Iris pigment epithelial cell (primary cell): ENCODE results near the gene TBX10.
"Not testable (repeated sequence)": the region's sequence is repeated elsewhere in the genome, so short reads cannot be mapped to it uniquely, and the experiment has no call there.

Experiments used
- DNase-seq: peaks from one replicate; pipeline ENCODE4 v3.0.0-alpha.2; 2011; ENCODE audit warnings: low read depth

The TBX10 gene

DNA sequence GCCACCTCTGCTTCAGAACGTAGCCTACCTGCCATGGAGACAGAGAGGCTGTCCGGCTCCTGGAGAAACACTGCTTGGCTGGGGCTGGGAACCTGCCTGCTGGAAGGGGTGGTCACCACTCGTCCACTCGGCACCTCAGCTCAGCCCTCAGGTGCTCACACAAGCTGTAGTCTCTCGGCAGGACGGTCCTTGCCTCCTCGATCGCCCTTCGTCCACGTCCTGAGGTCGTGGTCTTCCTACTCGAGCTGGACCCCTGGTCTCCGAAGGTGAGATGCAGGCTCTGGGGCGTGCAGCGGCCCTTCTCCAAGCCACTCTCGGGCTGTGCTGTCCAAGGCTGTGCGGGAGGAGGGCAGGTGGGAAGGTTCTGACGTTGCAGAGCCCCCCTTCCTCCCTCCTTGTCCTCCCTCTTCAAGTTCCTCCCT, at the start of gene TBX10:
TBX10 (minus strand) TSS at position 326 of the 422 bp plus-strand sequence; CDS start at position 35, 291 bp downstream.
- DNase-seq, result no peak

DNA sequence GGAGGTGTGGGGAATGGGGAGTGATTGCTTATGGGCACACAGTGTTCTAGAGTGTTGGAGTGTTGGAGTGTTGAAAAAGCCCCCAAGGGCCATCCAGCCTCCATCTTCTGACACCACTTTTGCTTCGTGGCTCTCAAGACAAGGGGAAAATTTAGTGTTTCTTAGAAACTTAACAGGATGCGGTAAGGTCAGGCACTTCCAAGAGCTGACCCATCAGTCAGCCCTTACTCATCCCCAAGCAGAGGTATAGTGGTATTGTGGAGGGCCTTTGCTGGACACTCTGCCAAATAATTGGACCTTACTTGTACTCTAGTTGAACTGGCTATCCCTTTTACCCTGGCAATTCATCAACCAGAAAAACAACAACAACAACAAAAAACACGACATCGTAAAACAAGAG, 49.6 kb upstream of the TBX10 start:
- no peak for DNase-seq

DNA sequence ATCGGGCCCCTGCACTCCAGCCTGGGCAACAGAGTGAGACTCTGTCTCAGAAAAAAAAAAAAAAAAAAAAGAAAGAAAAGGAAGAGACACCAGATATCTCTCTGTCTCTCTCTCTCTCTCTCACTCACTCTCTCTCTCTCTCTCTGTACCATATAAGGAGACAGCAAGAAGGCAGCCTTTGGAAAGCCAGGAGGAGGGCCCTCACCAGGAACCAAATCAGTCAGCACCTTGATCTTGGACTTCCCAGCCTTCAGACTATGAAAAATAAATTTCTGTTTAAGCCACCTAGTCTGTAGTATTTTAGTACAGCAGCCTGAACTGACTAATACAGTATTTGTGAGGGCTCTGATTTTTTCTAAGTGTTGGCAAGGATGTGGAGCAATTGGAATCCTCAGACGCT, 48.4 kb upstream of the TBX10 start:
- DNase-seq, result no peak

DNA sequence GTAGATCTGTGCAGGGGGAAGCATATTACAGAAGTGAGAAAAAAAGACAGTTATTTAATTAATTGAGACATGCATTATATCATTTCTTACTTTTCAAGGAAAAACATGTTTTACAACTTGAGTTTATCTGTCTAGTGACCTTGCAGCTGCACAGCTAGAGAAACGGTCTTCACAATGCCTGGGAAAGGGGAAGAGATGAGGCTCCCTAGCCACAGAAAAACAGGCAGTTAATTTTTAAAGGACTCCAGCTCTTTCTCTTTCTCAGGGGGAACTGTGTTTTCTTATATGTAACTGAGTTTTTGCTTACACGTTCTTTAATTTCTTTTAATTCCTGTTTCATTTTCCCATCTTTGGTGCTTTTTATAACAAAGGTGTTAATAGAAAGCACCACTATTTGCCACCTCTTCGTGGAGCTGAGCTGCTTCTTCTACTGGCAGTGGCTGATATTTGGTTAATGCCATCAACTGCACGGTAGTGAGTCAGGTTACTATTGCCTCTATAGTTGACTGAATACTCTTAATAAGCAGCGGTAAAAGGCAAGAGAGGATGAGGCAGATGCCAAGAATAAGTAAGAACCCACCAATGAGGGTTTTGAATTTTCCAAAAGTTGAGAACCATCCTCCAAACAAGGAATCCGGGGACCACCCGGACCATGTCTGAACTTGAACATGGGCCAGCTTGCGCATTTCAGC, 46.2 kb upstream of the TBX10 start:
- not testable (repeated sequence) for DNase-seq

DNA sequence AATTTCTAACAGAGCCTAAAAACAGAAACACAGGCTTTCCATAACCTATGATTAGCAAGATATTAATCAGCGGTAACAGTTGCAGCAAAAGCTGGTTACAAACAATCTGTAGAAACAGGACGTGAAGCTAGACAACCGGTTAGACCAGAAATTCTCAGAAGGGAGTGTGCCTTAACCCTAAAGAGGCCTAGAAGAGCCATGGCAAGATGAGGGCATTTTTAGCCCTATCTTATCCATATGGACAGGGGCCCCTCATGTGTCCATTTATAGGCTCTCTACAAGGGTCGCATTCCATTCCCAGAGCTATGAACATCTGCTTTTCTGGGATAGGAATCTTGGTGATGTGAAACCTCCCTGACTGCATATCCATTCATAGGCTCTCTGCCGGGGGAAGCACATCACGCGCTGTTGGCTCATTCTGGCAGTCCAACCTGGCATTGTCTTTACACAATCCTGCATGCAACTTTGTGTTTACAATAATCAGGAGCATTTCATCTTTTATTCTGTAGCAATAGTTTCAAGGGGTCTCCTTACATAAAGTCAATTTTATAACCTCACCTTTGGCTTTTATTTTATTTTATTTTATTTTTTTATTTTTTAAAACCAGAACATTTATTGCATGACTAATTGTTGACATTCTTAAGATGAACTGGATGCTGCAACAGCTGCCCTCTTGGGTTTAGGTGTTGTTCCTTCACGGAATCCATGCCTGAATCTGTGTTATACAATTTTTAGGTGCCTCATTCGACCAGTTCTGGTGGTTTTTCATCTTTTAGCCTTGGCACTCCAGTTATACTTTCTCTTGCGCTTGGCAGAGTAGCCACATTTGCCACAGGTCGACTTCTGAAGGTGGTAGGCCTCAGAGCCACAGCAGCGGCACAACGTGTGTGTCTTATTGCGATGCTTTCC, 42.8 kb upstream of the TBX10 start:
- DNase-seq, result not testable (repeated sequence)

GRCh38 chr11:67680696-67681470, 41.3 kb upstream of the TBX10 start:
- no peak for DNase-seq

DNA sequence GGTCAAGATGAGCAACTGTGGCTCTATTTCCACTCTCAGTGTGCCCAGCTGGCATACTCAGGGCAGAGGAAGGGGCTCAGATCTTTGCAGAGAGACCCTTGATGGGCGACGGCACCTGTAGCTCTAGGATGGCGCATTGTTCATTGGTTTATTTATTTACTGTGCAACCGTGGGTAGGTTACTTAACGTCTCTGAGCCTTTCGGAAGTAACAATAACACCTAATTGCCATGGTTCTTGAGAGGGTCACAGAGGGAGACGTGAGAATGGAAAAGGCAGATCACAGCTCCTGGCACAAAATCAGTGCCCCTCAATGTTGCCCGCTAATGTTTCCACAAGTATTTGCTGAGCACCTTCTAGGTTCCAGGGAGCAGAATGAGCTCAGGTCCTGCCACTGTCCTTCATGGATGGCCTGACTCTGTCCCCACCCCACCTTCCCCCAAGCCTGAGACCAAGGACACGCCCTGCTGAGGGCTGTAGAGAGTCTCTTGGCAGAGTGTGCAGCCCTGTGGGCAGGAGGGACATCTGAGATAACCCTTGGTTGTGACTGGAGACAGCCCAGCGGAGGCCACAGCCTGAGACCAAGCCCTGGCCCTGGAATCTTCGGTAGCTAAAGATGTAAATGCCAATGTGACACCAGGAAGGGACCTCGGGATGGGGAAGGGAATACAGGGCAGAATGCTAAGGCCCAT, 35.6 kb upstream of the TBX10 start:
- no peak for DNase-seq

DNA sequence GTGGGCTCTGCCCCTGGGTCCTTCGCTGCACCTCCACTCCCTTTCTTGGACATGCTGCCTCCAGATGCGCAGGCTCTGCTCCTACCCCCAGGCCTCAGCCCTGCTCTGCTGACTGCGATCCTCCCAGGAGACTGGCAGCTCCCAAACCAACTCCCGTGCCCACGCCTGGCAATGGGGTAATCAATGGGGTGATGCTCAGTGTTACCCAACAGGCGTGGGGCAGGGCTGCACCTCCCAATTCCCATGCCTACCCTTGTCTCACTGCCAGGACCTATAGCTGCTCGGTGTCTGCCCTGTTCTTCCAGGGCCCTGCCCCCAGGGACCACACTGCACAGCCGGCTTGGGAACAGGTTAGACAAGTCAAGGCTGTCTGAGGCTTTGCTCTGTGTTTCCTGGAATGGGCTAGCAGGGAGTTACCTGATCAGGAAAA, 34.9 kb upstream of the TBX10 start, which contains the start of gene ALDH3B2:
ALDH3B2 (minus strand) TSS at position 182 of the 430 bp plus-strand sequence. CDS start 7,688 bp downstream, outside the sequence.
- no peak for DNase-seq

- DNase-seq, result no peak
Observed at GRCh38 chr11:67673902-67674301, 34.3 kb upstream of the TBX10 start.

GRCh38 chr11:67673358-67673757, 33.8 kb upstream of the TBX10 start:
- no peak for DNase-seq

DNA sequence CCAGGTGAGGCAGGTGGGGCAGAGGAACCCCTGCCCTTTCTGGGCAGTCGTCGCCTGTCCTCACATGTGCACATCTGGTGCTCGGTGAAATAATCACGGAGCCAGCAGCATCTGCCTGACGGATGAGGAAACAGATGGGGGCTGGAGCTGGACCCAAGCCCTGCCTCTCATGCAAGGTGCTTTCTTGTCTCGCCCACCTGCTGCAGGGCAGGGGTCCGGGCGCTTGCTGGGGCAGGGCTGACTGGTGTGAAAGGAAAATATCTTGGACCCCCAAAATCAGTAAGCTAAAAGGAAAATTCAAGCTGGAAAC, 31.6 kb upstream of the TBX10 start:
- no peak for DNase-seq

DNA sequence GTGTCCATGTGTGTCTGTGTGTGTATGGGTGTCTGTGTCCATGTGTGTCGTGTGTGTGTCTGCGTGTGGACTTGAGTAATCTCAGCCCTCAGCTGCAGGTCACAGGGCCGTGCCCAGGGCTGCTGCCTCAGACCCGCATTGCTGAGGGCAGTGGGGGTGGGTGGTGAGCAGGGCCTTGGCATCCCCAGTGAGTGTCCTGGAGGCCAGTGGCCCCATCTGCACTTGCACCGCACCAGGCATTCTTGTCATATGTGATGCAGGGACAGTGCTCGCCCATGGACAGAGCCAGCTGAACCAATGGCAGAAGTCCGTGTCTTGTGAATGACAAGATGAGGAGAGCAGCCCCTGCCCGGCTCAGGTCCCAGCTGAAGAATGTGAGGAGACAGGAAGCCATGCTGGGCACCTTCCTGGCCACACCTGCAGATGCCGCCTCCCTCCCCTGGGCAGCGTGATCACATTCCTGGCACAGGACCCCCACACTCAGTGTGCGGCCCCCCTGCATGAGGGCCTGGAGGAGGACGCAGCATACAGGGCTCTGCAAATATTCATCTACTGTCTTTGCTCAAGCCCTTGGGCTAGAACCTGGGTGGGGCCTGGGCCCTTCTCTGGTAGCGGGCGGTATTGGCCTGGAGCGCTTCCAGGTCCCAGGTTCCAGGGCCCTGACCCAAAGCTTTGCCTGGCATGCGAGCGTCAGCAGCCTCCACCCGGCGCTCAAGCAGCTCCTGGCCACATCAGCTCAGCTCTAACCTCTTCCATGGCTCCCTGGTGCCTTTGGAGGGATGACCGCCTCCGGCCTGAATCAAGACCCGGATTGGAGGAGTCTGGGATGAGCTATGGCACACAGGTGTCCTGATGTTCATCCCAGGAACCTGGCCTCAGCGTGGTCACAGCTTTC, 31.0 kb upstream of the TBX10 start:
- DNase-seq, result no peak

DNA sequence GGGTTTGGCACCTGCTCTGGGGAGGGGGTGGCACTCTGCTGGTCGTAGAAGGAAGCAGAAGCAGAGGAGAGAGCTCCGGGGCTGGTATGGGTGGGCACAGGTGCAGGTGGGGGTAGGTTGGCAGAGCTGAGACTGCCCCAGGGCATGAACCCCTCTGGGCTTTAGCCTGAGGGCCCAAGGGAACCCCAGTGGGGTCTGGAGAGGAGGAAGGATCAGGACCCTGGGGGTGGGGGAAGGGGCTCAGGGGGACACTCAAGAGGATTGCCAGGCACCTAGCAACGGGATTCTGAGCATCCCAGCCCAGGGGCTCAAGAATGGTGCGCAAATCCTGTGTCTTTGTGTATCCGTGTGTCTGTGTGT, 28.6 kb upstream of the TBX10 start:
- DNase-seq, result no peak

DNA sequence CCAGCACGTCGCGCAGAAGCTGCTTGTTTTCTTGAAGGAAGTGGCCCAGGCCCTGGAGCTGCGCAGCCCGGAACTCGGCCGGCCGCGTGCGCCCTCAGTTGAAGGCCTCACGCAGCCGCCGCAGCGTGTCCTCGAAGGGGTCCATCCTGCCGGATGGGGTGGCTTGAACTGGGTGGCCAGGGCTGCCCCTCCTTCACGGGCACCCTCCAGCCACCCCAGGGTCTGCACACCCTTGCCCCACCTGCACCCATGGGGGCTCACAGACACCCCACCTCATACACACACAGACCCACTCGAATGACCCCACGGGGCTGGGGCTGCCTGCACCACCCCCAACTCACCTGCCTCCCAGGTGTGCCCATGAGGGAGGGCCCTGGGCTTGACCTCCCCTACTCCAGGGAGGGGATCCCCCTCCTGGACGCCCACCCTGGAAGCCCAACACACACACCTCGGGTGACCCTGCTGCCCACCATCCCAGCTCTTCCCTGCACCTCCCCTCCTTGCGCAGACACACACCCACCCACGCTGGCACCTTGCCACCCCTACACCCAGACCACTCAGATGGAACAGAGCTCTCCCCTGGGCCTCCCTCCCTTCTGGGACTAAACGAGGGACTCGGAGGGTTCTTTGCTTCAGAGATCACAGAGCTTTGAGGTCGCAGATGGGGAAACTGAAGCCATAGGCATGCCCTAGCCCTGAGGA, 28.1 kb upstream of the TBX10 start:
- no peak for DNase-seq

GRCh38 chr11:67666676-67667489, 27.3 kb upstream of the TBX10 start:
- DNase-seq, result no peak

DNA sequence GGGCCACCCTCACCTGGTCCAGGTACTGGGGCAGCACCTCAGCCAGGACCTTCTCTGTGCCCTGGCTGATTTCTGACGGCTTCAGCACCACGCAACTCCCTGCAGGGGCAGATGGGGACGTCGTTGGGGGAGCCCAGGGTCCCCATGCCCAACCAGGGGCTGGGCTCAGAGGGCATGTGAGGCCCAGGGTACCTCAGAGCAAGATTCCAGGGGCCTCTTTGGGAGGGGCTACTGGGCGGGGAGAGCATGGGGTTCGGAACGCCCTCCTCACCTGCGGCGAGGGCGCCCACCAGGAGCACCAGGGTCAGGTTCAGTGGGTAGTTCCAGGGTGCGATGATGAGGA, 26.7 kb upstream of the TBX10 start:
- DNase-seq, result no peak

DNA sequence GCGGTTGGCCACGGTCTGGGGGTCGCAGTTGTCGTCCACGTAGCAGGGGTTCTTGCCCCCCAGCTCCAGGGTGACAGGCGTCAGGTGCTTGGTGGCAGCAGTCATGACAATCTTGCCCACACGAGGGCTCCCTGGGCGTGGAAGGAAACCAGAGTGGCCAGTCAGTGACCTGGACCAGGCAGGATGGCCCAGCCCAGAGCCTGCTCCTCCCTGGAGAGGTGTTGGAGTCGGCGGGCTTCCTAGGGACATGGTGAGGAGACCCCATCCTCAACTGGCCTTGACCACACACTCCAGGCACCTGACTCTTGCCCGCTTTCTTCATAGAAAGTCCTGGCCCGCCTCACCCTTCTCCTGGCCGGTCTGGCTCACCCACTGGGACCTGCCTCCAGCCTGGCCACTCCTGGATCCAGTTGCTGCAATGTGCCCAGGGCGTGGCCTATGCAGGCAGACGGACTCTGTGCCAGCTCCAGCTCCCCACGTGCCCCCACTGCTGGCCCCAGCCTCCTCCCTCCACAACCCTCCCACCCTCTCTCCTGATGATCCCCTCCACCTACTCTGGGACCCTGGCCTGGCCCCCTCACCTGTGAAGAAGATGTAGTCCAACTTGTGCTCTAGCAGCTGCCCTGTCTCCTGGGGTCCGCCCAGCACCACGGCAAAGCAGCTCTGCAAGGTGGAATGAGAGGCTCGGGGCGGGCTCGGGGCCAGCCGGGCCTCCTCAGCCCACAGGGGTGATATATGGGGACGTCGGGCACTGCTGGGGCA, 26.2 kb upstream of the TBX10 start:
- no peak for DNase-seq

- no peak for DNase-seq
Observed at GRCh38 chr11:67664696-67665540, 25.4 kb upstream of the TBX10 start.
